BJ (cell line): ENCODE data around the gene NRM. TPM values are rescaled to one million over a fixed set of nuclear protein-coding genes. Genes with fewer than 3 reads are reported as not detected.

Experiments used
- CTCF ChIA-PET: fragments of 350-600 bp; formaldehyde crosslinking; extraction: SDS; loops from one replicate; lab custom pipeline; 2021; ENCODE audit warnings: antibody characterized with exemption, inconsistent platforms; lab: Yijun Ruan, JAX
- POLR2A ChIA-PET: fragments of 300-600 bp; sonication (Branson Sonifier 250); formaldehyde crosslinking; extraction: SDS; loops from one replicate; lab custom pipeline; 2021; ENCODE audit warnings: antibody characterized with exemption; lab: Charles Lee
- DNase-seq: peaks from one replicate; pipeline ENCODE4 v3.0.0-alpha.2; 2011; ENCODE audit warnings: low read depth
- H3K27me3 ChIP-seq: 2 replicates; pipeline ENCODE4 v1.6.0; 2011; ENCODE audit warnings: low read length; ENCODE audit not compliant: control insufficient read depth, insufficient read depth
- H3K36me3 ChIP-seq: 2 replicates; pipeline ENCODE4 v1.5.1; 2011; ENCODE audit warnings: low read length; ENCODE audit not compliant: control insufficient read depth, insufficient read depth
- H3K4me3 ChIP-seq: 2 replicates; pipeline ENCODE4 v1.5.1; 2011; ENCODE audit warnings: low read depth, mild to moderate bottlenecking, control low read depth, low read length
- CTCF ChIP-seq: IDR thresholded peaks from 2 replicates; pipeline ENCODE4 v1.5.1; 2011; ENCODE audit warnings: low read depth, mild to moderate bottlenecking, control low read depth, inconsistent platforms, low read length, moderate library complexity; ENCODE audit not compliant: insufficient read depth
- polyA plus RNA-seq: library from polyadenylated mRNA; depleted of rRNA; stranded (reverse); fragments of >200 nt; gene quantifications from 2 replicates; pipeline ENCODE4 v1.2.3, GENCODE V29; 2011

NRM gene
- polyA plus RNA-seq, 1 experiment, result 19.7 TPM

DNA sequence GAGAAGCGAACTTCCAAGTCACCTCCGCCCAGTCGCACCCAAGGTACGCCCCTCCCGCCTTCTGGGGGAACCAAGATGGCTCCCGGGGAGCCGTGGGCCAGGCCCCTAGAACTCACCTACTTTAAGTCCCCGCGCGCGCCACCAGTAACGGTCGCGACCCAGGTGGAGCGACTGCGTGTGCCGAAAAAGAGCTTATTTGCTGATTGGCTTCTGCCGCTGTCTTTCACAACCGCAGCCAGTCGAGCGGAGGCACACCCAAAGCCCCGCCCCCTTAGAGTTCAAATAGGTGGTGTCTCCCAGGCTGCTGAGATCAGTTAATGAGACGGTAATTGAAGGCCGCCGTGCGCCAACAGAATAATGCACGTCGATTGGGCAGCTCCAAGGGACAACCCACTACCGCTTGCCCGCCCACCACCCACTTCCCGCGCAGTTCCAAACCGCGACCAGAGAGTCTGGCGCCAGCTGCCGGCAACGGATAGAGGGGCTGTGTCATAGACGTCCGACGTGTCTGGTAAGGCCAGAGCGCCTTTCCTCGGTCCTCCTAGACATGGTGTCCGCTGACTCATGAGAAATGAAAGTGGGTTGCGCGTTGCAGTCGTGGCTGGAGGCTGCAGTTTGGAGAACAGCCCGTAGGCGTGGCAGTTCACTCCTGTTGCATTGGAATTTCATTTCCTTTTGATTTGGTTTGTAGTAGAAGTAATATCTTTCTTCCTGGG lies 26.5 kb upstream of the NRM start, which contains the start of gene MDC1:
MDC1 (minus strand) TSS at position 153 of the 716 bp plus-strand sequence. CDS start 2,106 bp downstream, outside the sequence.
- Histone ChIP-seq H3K4me3 (peak within 1 kb of the TSS; percentile 63), H3K27me3 (no peaks in the 10 kb centered on the region), H3K36me3 (peaks cover 7% of the 10 kb centered on the region)
- POLR2A ChIA-PET, result interaction anchor here (0.5 to 1.3 kb wide), 9 partner anchors 11 to 129 kb away, joined by 3 to 27 read pairs (median 4); partner anchors contain the start of genes MRPS18B, NRM and PPP1R10
- peak; percentile 99 for DNase-seq
- TF ChIP-seq CTCF, result peak; percentile 40
- CTCF ChIA-PET, result interaction anchor here (0.6 to 20.5 kb wide), 5 partner anchors 17 to 103 kb away, joined by 3 to 387 read pairs (median 4); partner anchors contain the start of genes DHX16 and IER3

DNA sequence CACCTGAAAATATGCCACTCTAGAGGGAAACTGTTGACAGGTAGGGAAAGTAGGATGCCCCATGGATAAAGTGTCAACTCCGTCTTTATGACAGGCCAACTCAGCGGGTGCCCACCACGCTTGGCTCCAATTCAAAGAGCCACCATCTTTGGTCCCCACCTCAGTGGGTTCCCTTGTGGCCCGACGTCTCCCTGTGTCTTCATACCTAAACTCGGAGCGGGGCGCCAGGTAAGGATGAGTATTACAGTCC lies 26.0 kb upstream of the NRM start:
- no peak for DNase-seq
- Histone ChIP-seq H3K36me3 (peaks cover 10% of the 10 kb centered on the region), H3K4me3 (peak overlapping the region; percentile 63), H3K27me3 (no peaks in the 10 kb centered on the region)
- ChIA-PET POLR2A (interaction anchor here (0.5 to 1.3 kb wide), 5 partner anchors 10 to 102 kb away, joined by 3 to 8 read pairs (median 3); partner anchors contain the start of genes MRPS18B and PPP1R10), CTCF (interaction anchor here (0.6 to 20.5 kb wide), 4 partner anchors 17 to 104 kb away, joined by 3 to 387 read pairs (median 4); partner anchors contain the start of genes DHX16 and IER3)
- TF ChIP-seq CTCF, result no peak

DNA sequence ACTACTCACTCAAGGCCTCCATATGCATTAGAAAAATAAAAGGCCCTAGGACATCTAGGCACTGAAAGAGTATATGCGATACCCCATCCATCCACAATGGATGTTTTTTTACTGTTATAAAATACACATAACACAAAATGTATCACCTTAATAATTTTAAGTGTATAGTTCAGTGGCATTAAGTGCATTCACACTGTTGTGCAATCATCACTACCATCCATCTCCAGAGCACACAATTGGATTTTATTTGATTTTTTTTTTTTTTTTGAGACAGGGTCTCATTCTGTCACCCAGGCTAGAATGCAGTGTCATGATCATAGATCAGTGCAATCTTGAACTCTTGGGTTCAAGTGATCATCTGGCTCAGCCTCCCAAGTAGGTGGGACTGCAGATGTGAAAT lies 23.5 kb upstream of the NRM start:
- DNase-seq, result no peak

DNA sequence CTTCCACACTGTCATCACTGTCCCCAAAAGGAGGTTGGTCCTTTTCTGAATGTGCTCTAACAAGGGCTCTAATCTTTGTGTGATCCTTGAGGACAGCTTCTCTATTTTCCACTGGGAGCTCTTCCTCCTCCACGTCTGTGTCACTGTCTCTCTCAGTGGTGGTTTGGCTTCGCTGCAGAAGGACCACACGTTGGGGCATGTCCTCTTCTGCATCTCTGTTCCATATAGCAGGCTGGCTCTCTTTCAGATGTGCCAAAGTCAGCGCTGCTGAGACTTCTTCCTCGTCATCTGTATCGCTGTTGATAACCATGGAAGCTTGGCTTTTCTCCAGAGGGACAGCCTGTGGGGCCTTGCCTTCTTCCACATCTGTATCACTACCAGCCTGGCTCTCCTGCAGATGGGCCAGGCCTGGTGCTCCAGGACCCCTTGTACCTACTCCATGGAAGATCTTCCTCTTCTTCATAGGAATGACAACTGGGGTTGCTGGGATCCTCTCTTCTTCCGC lies 21.7 kb upstream of the NRM start:
- H3K4me3 ChIP-seq, result no peak overlapping the region
- H3K27me3 ChIP-seq, result no peaks in the 10 kb centered on the region
- DNase-seq, result no peak
- ChIA-PET CTCF (interaction anchor here (1.3 to 1.9 kb wide), 2 partner anchors 25 to 34 kb away, joined by 4 to 8 read pairs; no protein-coding TSS in a partner anchor), POLR2A (no interaction called here)
- TF ChIP-seq CTCF, result no peak
- H3K36me3 ChIP-seq, result peaks cover 15% of the 10 kb centered on the region

More for the DNA sequence above, 23.5 kb upstream of the NRM start:
- no peak for TF ChIP-seq CTCF
- peaks cover 13% of the 10 kb centered on the region for H3K36me3 ChIP-seq
- ChIA-PET CTCF (no interaction called here), POLR2A (no interaction called here)
- H3K27me3 ChIP-seq, result no peaks in the 10 kb centered on the region
- no peak overlapping the region for H3K4me3 ChIP-seq

DNA sequence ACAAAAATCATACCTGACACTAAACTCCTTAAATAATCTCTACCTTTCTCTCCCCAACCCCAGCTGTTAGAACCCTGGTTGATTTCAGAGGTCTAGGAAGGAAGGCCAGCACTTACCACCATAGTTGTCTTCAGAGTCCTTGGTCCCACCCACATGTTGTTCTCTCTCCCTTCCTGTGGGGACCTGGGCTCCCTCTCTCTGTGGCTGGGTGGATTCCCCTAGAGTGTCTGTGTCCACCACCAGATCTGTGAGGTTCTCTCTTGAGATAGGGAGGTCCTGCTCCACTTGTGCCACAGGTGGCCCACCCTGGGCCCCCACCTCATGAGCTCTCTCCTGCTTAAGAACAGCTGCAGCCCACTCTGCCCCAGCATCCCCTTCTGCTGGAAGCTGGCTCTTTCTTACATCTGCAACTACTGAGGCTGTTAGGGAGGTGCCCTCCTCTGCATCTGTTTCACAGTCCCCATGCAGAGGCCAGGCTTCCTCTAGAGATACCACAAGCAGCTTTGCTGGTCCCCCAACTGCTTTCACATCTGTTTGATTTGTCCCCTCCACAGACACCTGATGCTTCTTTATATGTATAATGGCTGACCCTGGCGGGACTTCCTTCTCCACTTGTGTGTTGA lies 21.1 kb upstream of the NRM start:
- H3K36me3 ChIP-seq, result peaks cover 17% of the 10 kb centered on the region
- no peaks in the 10 kb centered on the region for H3K27me3 ChIP-seq
- ChIA-PET CTCF (interaction anchor here (0.7 to 1.9 kb wide), 4 partner anchors 9 to 33 kb away, joined by 3 to 8 read pairs (median 4); no protein-coding TSS in a partner anchor), POLR2A (no interaction called here)
- DNase-seq, result no peak
- H3K4me3 ChIP-seq, result no peak overlapping the region
- no peak for TF ChIP-seq CTCF
